Keratinocyte (primary cell): ENCODE data around the gene SMPD1. TPM values are rescaled to one million over a fixed set of nuclear protein-coding genes. Genes with fewer than 3 reads are reported as not detected.

ENCODE experiments used
- DNase-seq: peaks from one replicate; pipeline ENCODE4 v3.0.0-alpha.2; 2011; ENCODE audit warnings: low read depth, missing footprints, low spot score
- FAIRE-seq: peaks from 2 replicates; lab custom pipeline; 2011; peaks lifted over from hg19 to GRCh38; lab: Jason Lieb, UNC
- H2AFZ ChIP-seq: 2 replicates; pipeline ENCODE4 v1.6.0; 2012; ENCODE audit warnings: low read length, control low read depth, inconsistent platforms; ENCODE audit not compliant: control insufficient read depth
- H3K27ac ChIP-seq: 2 replicates; pipeline ENCODE4 v1.5.1; 2011; ENCODE audit warnings: low read length; ENCODE audit not compliant: control insufficient read depth, insufficient read depth
- H3K27me3 ChIP-seq: 3 replicates; pipeline ENCODE4 v1.6.0; 2011; ENCODE audit warnings: low read length; ENCODE audit not compliant: control insufficient read depth, insufficient read depth; ENCODE audit errors: extremely low read depth
- H3K36me3 ChIP-seq, 2 experiments: 2 replicates in 1 of 2; 3 replicates in 1 of 2; pipeline ENCODE4 v1.5.1; 2011; ENCODE audit warnings: low read length in 2 of 2, mild to moderate bottlenecking in 1 of 2; ENCODE audit not compliant: control insufficient read depth in 2 of 2, insufficient read depth in 2 of 2; ENCODE audit errors: extremely low read depth in 1 of 2
- H3K4me1 ChIP-seq: 3 replicates; pipeline ENCODE4 v1.5.1; 2011; ENCODE audit warnings: low read length; ENCODE audit not compliant: control insufficient read depth, insufficient read depth; ENCODE audit errors: extremely low read depth
- H3K4me2 ChIP-seq: 3 replicates; pipeline ENCODE4 v1.6.0; 2011; ENCODE audit warnings: low read depth, low read length; ENCODE audit not compliant: control insufficient read depth, insufficient read depth; ENCODE audit errors: extremely low read depth
- H3K4me3 ChIP-seq, 3 experiments: fragments of 200-600 bp in 1 of 3; sonication (generic) in 1 of 3; 2 replicates in 2 of 3; 3 replicates in 1 of 3; pipeline ENCODE4 v1.5.1; 2011 to 2016; ENCODE audit warnings: low read length in 3 of 3, mild to moderate bottlenecking in 3 of 3, control low read depth in 2 of 3, inconsistent platforms in 1 of 3, low read depth in 1 of 3, mixed read lengths in 1 of 3, mixed run types in 1 of 3, moderate library complexity in 1 of 3; ENCODE audit not compliant: control insufficient read depth in 2 of 3, insufficient read depth in 2 of 3; ENCODE audit errors: extremely low read depth in 1 of 3
- H3K79me2 ChIP-seq: 2 replicates; pipeline ENCODE4 v1.6.0; 2012; ENCODE audit warnings: low read length; ENCODE audit not compliant: control insufficient read depth, insufficient read depth
- H3K9ac ChIP-seq: 3 replicates; pipeline ENCODE4 v1.6.0; 2011; ENCODE audit warnings: low read length; ENCODE audit not compliant: control insufficient read depth, insufficient read depth; ENCODE audit errors: extremely low read depth
- H3K9me1 ChIP-seq: 3 replicates; pipeline ENCODE4 v1.6.0; 2011; ENCODE audit warnings: low read length; ENCODE audit not compliant: control insufficient read depth, insufficient read depth; ENCODE audit errors: extremely low read depth
- H3K9me3 ChIP-seq: 2 replicates; pipeline ENCODE4 v1.5.1; 2012; ENCODE audit warnings: low read depth, low read length; ENCODE audit not compliant: control insufficient read depth
- H4K20me1 ChIP-seq: 3 replicates; pipeline ENCODE4 v1.6.0; 2011; ENCODE audit warnings: low read length; ENCODE audit not compliant: control insufficient read depth, insufficient read depth; ENCODE audit errors: extremely low read depth
- CTCF ChIP-seq, 3 experiments: IDR thresholded peaks in 1 of 3; conservative IDR thresholded peaks in 1 of 3; optimal IDR thresholded peaks in 1 of 3; 2 replicates in 2 of 3; 3 replicates in 1 of 3; pipeline versions ENCODE3 to v1.5.1; 2011; ENCODE audit warnings: low read length in 3 of 3, mild to moderate bottlenecking in 3 of 3, moderate library complexity in 2 of 3, control low read depth in 1 of 3, inconsistent platforms in 1 of 3; ENCODE audit not compliant: insufficient read depth in 2 of 3; ENCODE audit errors: extremely low read depth in 1 of 3
- EZH2 ChIP-seq: IDR thresholded peaks from one replicate; pipeline ENCODE4 v1.6.1; 2012; ENCODE audit warnings: inconsistent platforms, mild to moderate bottlenecking, low read length, moderate library complexity
- dilution Hi-C: fragments of 300-500 bp; cut with MboI; formaldehyde crosslinking; loops from one replicate; pipeline ENCODE4 v1.7.0; 2020; ENCODE audit warnings: low sequenced_read_pairs; ENCODE audit not compliant: extremely low pct_ligation_motif_present
- polyA plus RNA-seq, 5 experiments: library from polyadenylated mRNA; depleted of rRNA in 3 of 5; stranded (reverse) in 3 of 5; stranded (forward) in 1 of 5; unstranded in 1 of 5; fragments of >200 nt; gene quantifications; 1 replicate in 1 of 5; 2 replicates in 3 of 5; 3 replicates in 1 of 5; pipeline versions ENCODE4 v1.2.1 to v1.2.3, GENCODE V29; 2011 to 2012; ENCODE audit warnings: missing spikeins in 2 of 5, low read depth in 1 of 5, low replicate concordance in 1 of 5

The SMPD1 gene
- polyA plus RNA-seq, 1 donor (not counting 4 experiments of a cell fraction or from before 2014, with no cell fraction given), result 8.0 TPM

- Histone ChIP-seq H3K27ac (no peak overlapping the region), H3K4me1 (peaks cover 13% of the 10 kb centered on the region), H3K4me3 (no peak overlapping the region), H3K9me3 (no peaks in the 10 kb centered on the region), H3K9ac (no peak overlapping the region), H2AFZ (no peak overlapping the region), H3K79me2 (no peaks in the 10 kb centered on the region), H3K4me2 (no peak overlapping the region), H3K9me1 (no peaks in the 10 kb centered on the region), H3K27me3 (no peaks in the 10 kb centered on the region), H4K20me1 (no peaks in the 10 kb centered on the region), H3K36me3 (no peaks in the 10 kb centered on the region)
- DNase-seq, result no peak
- TF ChIP-seq EZH2 (no peak), CTCF (optimal IDR thresholded peaks at IDR 0.05 in 1 of 3, IDR thresholded peaks at IDR 0.05 in 1 of 3, conservative IDR thresholded peaks at IDR 0.05 in 1 of 3; ENCODE audit: extremely low read depth in 1 of 3, insufficient read depth in 2 of 3, low read length in 3 of 3) (no peak)
- no peak for FAIRE-seq
- dilution Hi-C loops, result no loop called here
Observed at GRCh38 chr11:6388748-6389147, 1.5 kb upstream of the SMPD1 start.

GRCh38 chr11:6390718-6391469, 620 bp downstream of the SMPD1 start:
- no peaks in the 10 kb centered on the region for H4K20me1 ChIP-seq
- H3K27ac ChIP-seq, result peak overlapping the region; percentile 24
- peak overlapping the region; percentile 85 for H3K9ac ChIP-seq
- H3K9me3 ChIP-seq, result no peaks in the 10 kb centered on the region
- H3K9me1 ChIP-seq, result no peaks in the 10 kb centered on the region
- peak overlapping the region; percentile 60 to 81 (median 68) for H3K4me3 ChIP-seq
- TF ChIP-seq EZH2 (no peak), CTCF (optimal IDR thresholded peaks at IDR 0.05 in 1 of 3, IDR thresholded peaks at IDR 0.05 in 1 of 3, conservative IDR thresholded peaks at IDR 0.05 in 1 of 3; ENCODE audit: extremely low read depth in 1 of 3, insufficient read depth in 2 of 3, low read length in 3 of 3) (no peak)
- dilution Hi-C loops, result no loop called here
- FAIRE-seq, result no peak
- H3K79me2 ChIP-seq, result no peaks in the 10 kb centered on the region
- peak overlapping the region; percentile 86 for H2AFZ ChIP-seq
- no peak for DNase-seq
- H3K4me1 ChIP-seq, result peaks cover 13% of the 10 kb centered on the region
- peak overlapping the region; percentile 80 for H3K4me2 ChIP-seq
- H3K27me3 ChIP-seq, result no peaks in the 10 kb centered on the region
- H3K36me3 ChIP-seq, result no peaks in the 10 kb centered on the region
